RWPE2 (cell line): ENCODE results near the gene PRMT1.
"Not testable (repeated sequence)": the region's sequence is repeated elsewhere in the genome, so short reads cannot be mapped to it uniquely, and the experiment has no call there.

Source experiments
- ATAC-seq: fragments of 200-7000 bp; cut with Tn5 transposase; 3 replicates; pipeline ENCODE4 v1.9.1; 2021; ENCODE audit warnings: low read depth
- DNase-seq: peaks from one replicate; pipeline ENCODE4 v3.0.0-alpha.2; 2020; ENCODE audit warnings: low spot score
- H3K27ac ChIP-seq: fragments of 450-650 bp; 2 replicates; pipeline ENCODE4 v1.5.1; 2017; ENCODE audit warnings: mild to moderate bottlenecking; ENCODE audit not compliant: poor library complexity, severe bottlenecking
- H3K27me3 ChIP-seq: fragments of 250-450 bp; sonication (Bioruptor Pico); 2 replicates; pipeline ENCODE4 v1.5.1; 2021; ENCODE audit warnings: mild to moderate bottlenecking, moderate library complexity; ENCODE audit not compliant: insufficient read depth, poor library complexity, severe bottlenecking
- H3K36me3 ChIP-seq: fragments of 250-450 bp; sonication (Bioruptor Pico); 2 replicates; pipeline ENCODE4 v1.5.1; 2020; ENCODE audit warnings: low read depth, mild to moderate bottlenecking, moderate library complexity
- H3K4me1 ChIP-seq: fragments of 250-450 bp; sonication (Bioruptor Pico); 2 replicates; pipeline ENCODE4 v1.5.1; 2021; ENCODE audit warnings: mild to moderate bottlenecking, moderate library complexity; ENCODE audit not compliant: insufficient read depth, poor library complexity, severe bottlenecking
- H3K4me3 ChIP-seq: fragments of 250-450 bp; sonication (Bioruptor Pico); 2 replicates; pipeline ENCODE4 v1.5.1; 2021; ENCODE audit warnings: mild to moderate bottlenecking, moderate library complexity; ENCODE audit not compliant: severe bottlenecking
- H3K9me3 ChIP-seq: fragments of 250-450 bp; sonication (Bioruptor Pico); 2 replicates; pipeline ENCODE4 v1.5.1; 2021; ENCODE audit warnings: mild to moderate bottlenecking, moderate library complexity; ENCODE audit not compliant: severe bottlenecking
- TF ChIP-seq, protein P1 (sequence below): fragments of 450-650 bp; IDR thresholded peaks from one replicate; pipeline ENCODE4 v1.5.1; 2017; ENCODE audit warnings: mild to moderate bottlenecking, moderate library complexity; ENCODE audit not compliant: poor library complexity, severe bottlenecking

The PRMT1 gene

DNA sequence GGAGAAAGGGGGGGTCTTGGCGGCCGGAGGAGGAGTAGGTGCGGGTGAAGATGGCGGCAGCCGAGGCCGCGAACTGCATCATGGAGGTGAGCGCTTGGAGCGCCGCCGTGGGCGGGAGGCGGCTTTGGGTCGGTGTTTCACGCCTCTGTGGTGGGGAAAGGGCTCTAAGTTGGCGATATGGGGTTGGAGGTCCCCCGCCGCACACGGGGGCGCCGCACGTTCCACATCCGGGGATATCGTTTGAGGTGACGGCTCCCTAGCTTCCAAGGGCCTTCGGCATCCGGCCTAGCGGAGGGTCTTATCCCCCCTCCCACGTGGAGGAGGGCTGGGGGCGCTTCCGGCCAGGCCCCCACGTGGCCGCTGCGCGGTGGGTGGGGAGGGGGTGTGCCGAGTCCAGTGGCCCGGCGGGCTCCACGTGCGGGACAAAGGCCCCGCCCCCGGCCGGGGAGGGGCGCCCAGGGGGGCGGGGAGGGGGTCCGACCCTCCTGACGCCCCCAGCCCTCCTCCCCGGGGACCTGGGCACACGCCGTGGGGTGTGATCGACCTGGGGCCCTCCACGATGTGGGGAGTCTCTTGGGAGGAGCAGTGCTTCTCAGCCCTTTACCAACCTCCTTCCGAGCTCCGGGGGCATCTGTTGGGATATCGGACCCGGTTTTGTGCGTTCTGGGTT lies at the start of gene PRMT1:
Gene PRMT1 (plus strand): TSS at position 41 of the 670 bp plus-strand sequence. CDS start 10 bp downstream, at position 51.
- H3K27me3 ChIP-seq, result no peaks in the 10 kb centered on the region
- peaks cover 2% of the 10 kb centered on the region for H3K4me1 ChIP-seq
- ATAC-seq, result no peak
- H3K36me3 ChIP-seq, result peaks cover 26% of the 10 kb centered on the region
- DNase-seq, result peak; percentile 42
- peak within 1 kb of the TSS; percentile 82 for H3K27ac ChIP-seq
- no peaks in the 10 kb centered on the region for H3K9me3 ChIP-seq
- TF ChIP-seq, protein P1, sequence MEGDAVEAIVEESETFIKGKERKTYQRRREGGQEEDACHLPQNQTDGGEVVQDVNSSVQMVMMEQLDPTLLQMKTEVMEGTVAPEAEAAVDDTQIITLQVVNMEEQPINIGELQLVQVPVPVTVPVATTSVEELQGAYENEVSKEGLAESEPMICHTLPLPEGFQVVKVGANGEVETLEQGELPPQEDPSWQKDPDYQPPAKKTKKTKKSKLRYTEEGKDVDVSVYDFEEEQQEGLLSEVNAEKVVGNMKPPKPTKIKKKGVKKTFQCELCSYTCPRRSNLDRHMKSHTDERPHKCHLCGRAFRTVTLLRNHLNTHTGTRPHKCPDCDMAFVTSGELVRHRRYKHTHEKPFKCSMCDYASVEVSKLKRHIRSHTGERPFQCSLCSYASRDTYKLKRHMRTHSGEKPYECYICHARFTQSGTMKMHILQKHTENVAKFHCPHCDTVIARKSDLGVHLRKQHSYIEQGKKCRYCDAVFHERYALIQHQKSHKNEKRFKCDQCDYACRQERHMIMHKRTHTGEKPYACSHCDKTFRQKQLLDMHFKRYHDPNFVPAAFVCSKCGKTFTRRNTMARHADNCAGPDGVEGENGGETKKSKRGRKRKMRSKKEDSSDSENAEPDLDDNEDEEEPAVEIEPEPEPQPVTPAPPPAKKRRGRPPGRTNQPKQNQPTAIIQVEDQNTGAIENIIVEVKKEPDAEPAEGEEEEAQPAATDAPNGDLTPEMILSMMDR, result no peak
- H3K4me3 ChIP-seq, result peak within 1 kb of the TSS; percentile 89

DNA sequence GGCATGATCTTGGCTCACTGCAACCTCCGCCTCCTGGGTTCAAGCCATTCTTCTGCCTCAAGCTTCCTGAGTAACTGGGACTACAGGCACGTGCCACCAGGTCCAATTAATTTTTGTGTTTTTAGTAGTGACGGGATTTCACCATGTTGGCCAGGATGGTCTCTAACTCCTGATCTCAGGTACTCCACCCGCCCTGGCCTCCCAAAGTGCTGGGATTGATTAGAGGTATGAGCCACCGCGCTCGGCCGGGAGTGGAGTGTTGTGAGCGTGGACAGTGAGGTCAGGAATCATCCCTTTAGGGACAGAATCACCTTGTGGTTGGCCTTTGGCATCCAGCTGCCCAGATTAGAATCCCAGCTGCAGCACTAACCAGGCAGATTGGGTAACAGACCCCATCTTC lies 47.4 kb upstream of the PRMT1 start:
- no peak overlapping the region for H3K4me3 ChIP-seq
- no peaks in the 10 kb centered on the region for H3K9me3 ChIP-seq
- H3K36me3 ChIP-seq, result peaks cover 3% of the 10 kb centered on the region; the same call in 1 of the 2 replicates
- ATAC-seq (no peak), DNase-seq (no peak)
- TF ChIP-seq, protein P1, result no peak
- no peak overlapping the region for H3K27ac ChIP-seq
- H3K27me3 ChIP-seq, result no peaks in the 10 kb centered on the region
- H3K4me1 ChIP-seq, result no peaks in the 10 kb centered on the region

DNA sequence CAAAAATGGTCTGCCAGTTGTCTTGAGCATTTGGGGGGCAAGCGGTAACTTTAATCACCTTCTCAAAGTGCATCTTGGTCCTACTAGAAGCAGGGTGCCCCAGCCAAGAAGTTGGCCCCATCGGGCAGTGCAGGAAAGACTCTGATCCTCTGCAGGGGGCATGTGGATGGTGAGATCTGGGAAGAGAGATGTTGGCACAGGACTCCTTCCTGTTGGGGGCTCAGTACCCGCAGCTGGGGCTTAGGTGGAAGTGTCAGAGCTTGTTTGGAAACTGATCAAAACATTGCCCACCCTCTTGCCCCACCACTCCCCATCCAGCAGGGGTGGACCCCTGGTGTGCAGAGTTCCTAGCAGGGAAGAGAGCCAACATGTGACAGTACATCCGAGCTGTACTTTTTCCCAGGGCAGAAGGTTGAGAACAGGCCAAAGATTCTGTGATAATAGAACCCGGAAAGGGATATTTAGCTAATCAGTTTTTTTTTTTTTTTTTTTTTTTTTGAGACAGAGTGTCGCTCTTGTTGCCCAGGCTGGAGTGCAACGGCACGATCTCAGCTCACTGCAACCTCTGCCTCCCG lies 46.0 kb upstream of the PRMT1 start:
- Histone ChIP-seq H3K36me3 (peaks cover 12% of the 10 kb centered on the region), H3K4me3 (no peak overlapping the region), H3K27me3 (no peaks in the 10 kb centered on the region), H3K9me3 (no peaks in the 10 kb centered on the region), H3K27ac (no peak overlapping the region), H3K4me1 (no peaks in the 10 kb centered on the region)
- ATAC-seq, result no peak
- TF ChIP-seq, protein P1, result no peak
- no peak for DNase-seq

DNA sequence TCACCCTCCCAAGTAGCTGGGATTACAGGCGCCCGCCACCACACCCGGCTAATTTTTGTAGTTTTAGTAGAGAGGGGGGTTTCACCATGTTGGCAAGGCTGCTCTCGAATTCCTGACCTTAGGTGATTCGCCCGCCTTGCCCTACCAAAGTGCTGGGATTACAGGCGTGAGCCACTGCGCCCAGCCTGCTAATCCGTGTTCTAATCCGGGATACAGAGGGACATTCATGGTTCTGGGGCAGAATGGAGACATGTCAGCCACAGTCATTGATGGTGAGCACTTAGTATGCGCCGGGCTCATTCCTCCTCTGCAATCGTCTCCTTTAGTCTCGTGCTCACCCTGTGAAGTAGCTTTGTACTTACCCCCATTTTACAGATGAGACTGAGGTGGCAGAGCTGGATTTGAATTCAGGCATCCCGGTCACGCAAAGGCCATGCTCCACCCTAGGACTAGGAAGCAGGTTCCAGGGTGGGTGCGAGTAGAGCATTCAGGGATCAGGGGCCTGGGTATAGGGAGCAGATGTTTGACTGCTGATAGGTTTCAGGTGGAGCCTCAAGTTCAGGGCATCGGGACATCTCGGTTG lies 45.4 kb upstream of the PRMT1 start:
- Histone ChIP-seq H3K9me3 (no peaks in the 10 kb centered on the region), H3K4me3 (no peak overlapping the region), H3K36me3 (peaks cover 12% of the 10 kb centered on the region), H3K27me3 (no peaks in the 10 kb centered on the region), H3K4me1 (no peaks in the 10 kb centered on the region), H3K27ac (no peak overlapping the region)
- DNase-seq (no peak), ATAC-seq (no peak)
- TF ChIP-seq, protein P1, result no peak

DNA sequence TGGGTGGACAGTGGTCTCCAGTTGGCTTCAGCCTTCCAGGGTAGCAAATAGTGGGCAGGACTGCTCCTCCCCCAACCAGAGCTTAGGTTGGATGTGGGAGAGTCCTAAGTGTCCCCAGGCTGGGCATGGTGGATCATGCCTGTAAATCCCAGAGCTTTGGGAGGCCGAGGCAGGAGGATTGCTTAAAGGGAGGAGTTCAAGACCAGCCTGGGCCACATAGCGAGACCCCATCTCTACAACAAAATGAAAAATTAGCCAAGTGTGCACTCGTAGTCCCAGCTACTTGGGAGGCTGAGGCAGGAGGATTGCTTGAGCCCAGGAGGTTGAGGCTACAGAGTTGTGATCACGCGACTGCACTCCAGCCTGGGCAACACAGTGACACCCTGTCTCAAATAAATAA lies 44.5 kb upstream of the PRMT1 start:
- ATAC-seq (no peak), DNase-seq (no peak)
- TF ChIP-seq, protein P1, result no peak
- Histone ChIP-seq H3K4me3 (no peak overlapping the region), H3K27me3 (no peaks in the 10 kb centered on the region), H3K9me3 (no peaks in the 10 kb centered on the region), H3K4me1 (no peaks in the 10 kb centered on the region), H3K27ac (no peak overlapping the region), H3K36me3 (peaks cover 12% of the 10 kb centered on the region)

DNA sequence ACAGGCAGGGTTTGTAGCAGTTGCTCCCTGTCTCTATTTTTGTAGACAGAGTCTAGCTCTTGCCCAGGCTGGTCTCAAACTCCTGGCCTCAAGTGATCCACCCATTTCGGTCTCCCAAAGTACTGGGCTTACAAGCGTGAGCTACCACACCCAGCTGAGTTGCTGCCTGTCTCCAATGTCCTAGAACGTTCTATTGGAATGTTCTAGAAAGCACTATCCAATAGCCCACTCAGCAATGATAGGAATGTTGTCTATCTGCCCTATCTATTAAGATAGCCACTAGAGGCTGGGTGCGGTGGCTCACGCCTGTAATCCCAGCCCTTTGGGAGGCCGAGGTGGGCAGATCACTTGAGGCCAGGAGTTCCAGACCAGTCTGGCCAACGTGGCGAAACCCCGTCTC lies 43.8 kb upstream of the PRMT1 start:
- H3K36me3 ChIP-seq, result peaks cover 12% of the 10 kb centered on the region
- ATAC-seq, DNase-seq: not testable (repeated sequence)

More for the DNA sequence above, 43.8 kb upstream of the PRMT1 start:
- not testable (repeated sequence) for H3K27me3 ChIP-seq, H3K4me3 ChIP-seq, H3K4me1 ChIP-seq, H3K27ac ChIP-seq, H3K9me3 ChIP-seq
